Suprapubic skin (tissue), 4 donors: ENCODE results near the gene TTYH1. TPM values are rescaled to one million over a fixed set of nuclear protein-coding genes. Genes with fewer than 3 reads are reported as not detected.

Experiments used
- DNase-seq, 2 donors: peaks; one replicate each; pipeline ENCODE4 v3.0.0-alpha.2; 2019; ENCODE audit warnings: low spot score in 2 of 2
- H3K27ac ChIP-seq: fragments of 200-600 bp; sonication (generic); one replicate; pipeline ENCODE4 v1.5.1; 2019
- H3K27me3 ChIP-seq: fragments of 200-600 bp; sonication (generic); one replicate; pipeline ENCODE4 v1.5.1; 2019
- H3K36me3 ChIP-seq: fragments of 200-600 bp; sonication (generic); one replicate; pipeline ENCODE4 v1.5.1; 2019
- H3K4me1 ChIP-seq: fragments of 200-600 bp; sonication (generic); one replicate; pipeline ENCODE4 v1.5.1; 2019
- H3K4me3 ChIP-seq: fragments of 200-600 bp; sonication (generic); one replicate; pipeline ENCODE4 v1.5.1; 2019; ENCODE audit warnings: mild to moderate bottlenecking
- H3K9me3 ChIP-seq: fragments of 200-600 bp; sonication (generic); one replicate; pipeline ENCODE4 v1.5.1; 2019
- CTCF ChIP-seq, 2 donors: fragments of 200-600 bp in 1 of 2; fragments of 450-650 bp in 1 of 2; sonication (generic) in 1 of 2; IDR thresholded peaks; one replicate each; pipeline ENCODE4 v1.5.1; 2016 to 2019; ENCODE audit warnings: antibody characterized with exemption in 2 of 2, mild to moderate bottlenecking in 1 of 2, moderate library complexity in 1 of 2
- EP300 ChIP-seq: sonication (generic); formaldehyde crosslinking; IDR thresholded peaks from one replicate; pipeline ENCODE4 v1.6.1; 2017; ENCODE audit warnings: antibody characterized with exemption
- POLR2A ChIP-seq, 2 donors: fragments of 450-650 bp; IDR thresholded peaks; one replicate each; pipeline ENCODE4 v1.6.1; 2017; ENCODE audit warnings: antibody characterized with exemption in 2 of 2, mild to moderate bottlenecking in 2 of 2, moderate library complexity in 2 of 2
- POLR2AphosphoS5 ChIP-seq, 3 donors: sonication (generic); formaldehyde crosslinking; IDR thresholded peaks; one replicate each; pipeline ENCODE4 v1.6.1; 2017; ENCODE audit warnings: antibody characterized with exemption in 3 of 3
- WGBS: methylation state at CpG from one replicate; pipeline ENCODE4 v1.1.5; 2018; 5-methylcytosine and 5-hydroxymethylcytosine counted together
- total RNA-seq, 4 donors: library from RNA; depleted of rRNA; stranded (reverse); fragments of >200 nt; gene quantifications; one replicate each; pipeline ENCODE4 v1.1.0, GENCODE V29; 2016

The TTYH1 gene
- total RNA-seq, 4 donors from 2014 or later = 11.2 to 20.4 (median 12.5) TPM

- peaks cover 26% of the 10 kb centered on the region for H3K4me1 ChIP-seq
These were observed 42.7 kb downstream of the TTYH1 start for GRCh38 chr19:54457773-54458647.

GRCh38 chr19:54458648-54459281 lies 43.5 kb downstream of the TTYH1 start:
- Histone ChIP-seq H3K27ac (no peak overlapping the region), H3K36me3 (peaks cover 85% of the 10 kb centered on the region), H3K4me3 (no peak overlapping the region), H3K4me1 (peaks cover 33% of the 10 kb centered on the region), H3K27me3 (no peaks in the 10 kb centered on the region), H3K9me3 (no peaks in the 10 kb centered on the region)
- no peak for DNase-seq
- 70% methylated on average over 3 of the region's 11 CpGs for WGBS
- TF ChIP-seq CTCF (IDR thresholded peaks at IDR 0.05) (no peak), POLR2A (IDR thresholded peaks at IDR 0.05) (no peak), EP300 (no peak), POLR2AphosphoS5 (IDR thresholded peaks at IDR 0.05) (no peak)

More at GRCh38 chr19:54457773-54458647, 42.7 kb downstream of the TTYH1 start:
- Histone ChIP-seq H3K27ac (no peak overlapping the region), H3K4me3 (no peak overlapping the region), H3K36me3 (peaks cover 92% of the 10 kb centered on the region), H3K9me3 (no peaks in the 10 kb centered on the region), H3K27me3 (no peaks in the 10 kb centered on the region)
- DNase-seq = no peak
- WGBS = 92% methylated on average over 41 of the region's 42 CpGs
- no peak for TF ChIP-seq EP300
- TF ChIP-seq CTCF (IDR thresholded peaks at IDR 0.05) = no peak
- TF ChIP-seq POLR2A (IDR thresholded peaks at IDR 0.05) = no peak
- TF ChIP-seq POLR2AphosphoS5 (IDR thresholded peaks at IDR 0.05) = no peak

GRCh38 chr19:54459282-54460229 lies 44.3 kb downstream of the TTYH1 start:
- Histone ChIP-seq H3K9me3 (no peaks in the 10 kb centered on the region), H3K27ac (no peak overlapping the region), H3K4me1 (peaks cover 41% of the 10 kb centered on the region), H3K4me3 (no peak overlapping the region), H3K36me3 (peaks cover 77% of the 10 kb centered on the region), H3K27me3 (no peaks in the 10 kb centered on the region)
- 71% methylated on average over 7 of the region's 16 CpGs for WGBS
- DNase-seq = peak in 1 of 2 donors; percentile 69
- TF ChIP-seq EP300 (no peak), POLR2A (IDR thresholded peaks at IDR 0.05) (no peak), POLR2AphosphoS5 (IDR thresholded peaks at IDR 0.05) (no peak), CTCF (IDR thresholded peaks at IDR 0.05) (no peak)

- Histone ChIP-seq H3K27ac (no peak overlapping the region), H3K36me3 (peaks cover 68% of the 10 kb centered on the region), H3K4me3 (no peak overlapping the region), H3K27me3 (no peaks in the 10 kb centered on the region), H3K9me3 (no peaks in the 10 kb centered on the region), H3K4me1 (peaks cover 45% of the 10 kb centered on the region)
- TF ChIP-seq EP300 (no peak), POLR2A (IDR thresholded peaks at IDR 0.05) (no peak), CTCF (IDR thresholded peaks at IDR 0.05) (no peak), POLR2AphosphoS5 (IDR thresholded peaks at IDR 0.05) (no peak)
- WGBS = 72% methylated on average over 24 of the region's 39 CpGs
- DNase-seq = no peak
These were observed 45.2 kb downstream of the TTYH1 start for GRCh38 chr19:54460230-54461005.
